ENCODE measurements around the gene TRAF3IP3.

The TRAF3IP3 gene

DNA sequence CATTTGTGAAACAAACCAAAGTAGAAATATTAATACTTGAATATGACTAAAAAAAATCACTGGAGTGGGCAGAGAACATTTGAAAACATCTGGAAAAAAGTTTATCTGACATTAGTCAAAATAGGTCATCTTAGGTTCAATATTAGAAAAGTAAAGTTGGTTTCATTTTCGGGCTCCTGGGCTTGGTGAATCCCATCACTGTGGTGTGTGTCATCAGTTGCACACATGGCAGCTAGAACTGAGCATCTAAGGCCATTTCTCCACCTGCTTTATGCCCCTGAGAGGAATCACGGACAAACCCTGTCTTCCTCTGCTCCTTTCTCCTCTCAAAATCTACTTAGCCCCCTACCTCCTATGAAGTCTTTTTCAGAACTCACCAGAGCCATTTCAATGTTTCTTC lies 45.8 kb upstream of the TRAF3IP3 start:
- no CpG with 5 or more reads among the region's 2 CpGs for WGBS (ENCODE audit: extremely low coverage, insufficient coverage, insufficient read length)
- H2BK5ac ChIP-seq (ENCODE audit: low read depth, low read length, poor library complexity) = no peak overlapping the region
- H3K36me3 ChIP-seq (ENCODE audit: control insufficient read depth in 1 of 2, insufficient read depth in 2 of 2, low read length in 2 of 2) = no peaks in the 10 kb centered on the region
- no peak overlapping the region for H3K27ac ChIP-seq (ENCODE audit: low read depth, low read length)
- no peak overlapping the region for H4K91ac ChIP-seq (ENCODE audit: low read depth, low read length)
- no peak overlapping the region for H2AK5ac ChIP-seq (ENCODE audit: low read length)
- no peak overlapping the region for H3K9ac ChIP-seq (ENCODE audit: low read length)
- H3K23ac ChIP-seq (ENCODE audit: low read length) = no peak overlapping the region
- H3K4ac ChIP-seq (ENCODE audit: low read depth, low read length) = no peak overlapping the region
- no peaks in the 10 kb centered on the region for H3K79me1 ChIP-seq (ENCODE audit: low read length)
- H2BK120ac ChIP-seq (ENCODE audit: insufficient read depth, low read length, poor library complexity) = no peak overlapping the region
- H3K4me3 ChIP-seq (ENCODE audit: low read depth, low read length) = no peak overlapping the region
- no peak overlapping the region for H3K18ac ChIP-seq (ENCODE audit: low read length)
- DNase-seq = no peak
- no peak overlapping the region for H4K8ac ChIP-seq (ENCODE audit: low read depth, low read length)
- no peak overlapping the region for H2AFZ ChIP-seq (ENCODE audit: insufficient read depth, low read length, poor library complexity)
- no peaks in the 10 kb centered on the region for H3K9me3 ChIP-seq (ENCODE audit: insufficient read depth, low read depth, low read length)
- no peak overlapping the region for H3K14ac ChIP-seq (ENCODE audit: low read length)
- no peaks in the 10 kb centered on the region for H3K79me2 ChIP-seq (ENCODE audit: control insufficient read depth, insufficient read depth, low read length, poor library complexity)
- no peaks in the 10 kb centered on the region for H3K27me3 ChIP-seq (ENCODE audit: insufficient read depth, low read length)
- no peak overlapping the region for H2BK12ac ChIP-seq (ENCODE audit: low read length)
- H4K12ac ChIP-seq (ENCODE audit: low read depth, low read length) = no peak overlapping the region
- H3K4me1 ChIP-seq (ENCODE audit: control insufficient read depth in 1 of 2, insufficient read depth in 2 of 2, low read length in 2 of 2) = peaks cover 4 to 7% of the 10 kb centered on the region in 2 experiments
- H3K4me2 ChIP-seq (ENCODE audit: low read length) = no peak overlapping the region

GRCh38 chr1:209710847-209711246 lies 45.0 kb upstream of the TRAF3IP3 start:
- H3K79me2 ChIP-seq (ENCODE audit: control insufficient read depth, insufficient read depth, low read length, poor library complexity) = no peaks in the 10 kb centered on the region
- H2AK5ac ChIP-seq (ENCODE audit: low read length) = no peak overlapping the region
- H3K79me1 ChIP-seq (ENCODE audit: low read length) = no peaks in the 10 kb centered on the region
- H3K4me1 ChIP-seq (ENCODE audit: control insufficient read depth in 1 of 2, insufficient read depth in 2 of 2, low read length in 2 of 2) = peaks cover 4 to 7% of the 10 kb centered on the region in 2 experiments
- H3K4ac ChIP-seq (ENCODE audit: low read depth, low read length) = no peak overlapping the region
- no peak overlapping the region for H3K9ac ChIP-seq (ENCODE audit: low read length)
- no peak overlapping the region for H3K14ac ChIP-seq (ENCODE audit: low read length)
- H3K23ac ChIP-seq (ENCODE audit: low read length) = no peak overlapping the region
- H3K36me3 ChIP-seq (ENCODE audit: control insufficient read depth in 1 of 2, insufficient read depth in 2 of 2, low read length in 2 of 2) = no peaks in the 10 kb centered on the region
- WGBS (ENCODE audit: extremely low coverage, insufficient coverage, insufficient read length) = no CpG with 5 or more reads among the region's 3 CpGs
- H4K12ac ChIP-seq (ENCODE audit: low read depth, low read length) = no peak overlapping the region
- H3K9me3 ChIP-seq (ENCODE audit: insufficient read depth, low read depth, low read length) = no peaks in the 10 kb centered on the region
- DNase-seq = peak; percentile 4 to 39
- no peak overlapping the region for H2BK120ac ChIP-seq (ENCODE audit: insufficient read depth, low read length, poor library complexity)
- no peaks in the 10 kb centered on the region for H3K27me3 ChIP-seq (ENCODE audit: insufficient read depth, low read length)
- H2AFZ ChIP-seq (ENCODE audit: insufficient read depth, low read length, poor library complexity) = no peak overlapping the region
- no peak overlapping the region for H4K91ac ChIP-seq (ENCODE audit: low read depth, low read length)
- H3K27ac ChIP-seq (ENCODE audit: low read depth, low read length) = no peak overlapping the region
- H2BK5ac ChIP-seq (ENCODE audit: low read depth, low read length, poor library complexity) = no peak overlapping the region
- no peak overlapping the region for H3K4me3 ChIP-seq (ENCODE audit: low read depth, low read length)
- no peak overlapping the region for H3K4me2 ChIP-seq (ENCODE audit: low read length)
- no peak overlapping the region for H2BK12ac ChIP-seq (ENCODE audit: low read length)
- no peak overlapping the region for H4K8ac ChIP-seq (ENCODE audit: low read depth, low read length)
- no peak overlapping the region for H3K18ac ChIP-seq (ENCODE audit: low read length)

DNA sequence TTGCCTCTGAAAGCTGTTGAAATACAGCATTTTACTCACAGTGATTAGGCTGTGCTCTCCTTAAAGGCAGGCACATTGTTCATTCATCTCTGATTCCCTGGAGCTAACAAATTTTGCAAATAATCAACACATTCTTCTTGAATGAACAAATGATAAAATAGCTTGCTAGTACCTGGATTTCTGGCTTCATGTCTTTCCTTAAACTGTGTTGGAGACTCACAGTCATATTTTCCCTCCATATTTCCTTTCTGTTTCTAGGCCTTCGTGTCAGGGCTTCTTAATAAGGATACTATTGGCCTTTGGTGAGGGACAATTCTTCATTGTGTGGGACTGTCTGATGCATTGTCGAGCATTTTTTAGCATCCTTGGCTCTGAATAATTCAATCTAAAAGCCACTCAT lies 41.5 kb upstream of the TRAF3IP3 start:
- WGBS (ENCODE audit: extremely low coverage, insufficient coverage, insufficient read length) = no CpG with 5 or more reads among the region's 2 CpGs
- H3K79me2 ChIP-seq (ENCODE audit: control insufficient read depth, insufficient read depth, low read length, poor library complexity) = no peaks in the 10 kb centered on the region
- DNase-seq = no peak
- no peaks in the 10 kb centered on the region for H3K79me1 ChIP-seq (ENCODE audit: low read length)
- H3K4ac ChIP-seq (ENCODE audit: low read depth, low read length) = no peak overlapping the region
- H4K8ac ChIP-seq (ENCODE audit: low read depth, low read length) = no peak overlapping the region
- H3K4me1 ChIP-seq (ENCODE audit: control insufficient read depth in 1 of 2, insufficient read depth in 2 of 2, low read length in 2 of 2) = peaks cover 4 to 7% of the 10 kb centered on the region in 2 experiments
- no peak overlapping the region for H3K14ac ChIP-seq (ENCODE audit: low read length)
- no peak overlapping the region for H2AFZ ChIP-seq (ENCODE audit: insufficient read depth, low read length, poor library complexity)
- no peak overlapping the region for H3K4me3 ChIP-seq (ENCODE audit: low read depth, low read length)
- peak overlapping the region; percentile 49 for H4K91ac ChIP-seq (ENCODE audit: low read depth, low read length)
- H3K27me3 ChIP-seq (ENCODE audit: insufficient read depth, low read length) = no peaks in the 10 kb centered on the region
- no peak overlapping the region for H3K4me2 ChIP-seq (ENCODE audit: low read length)
- no peak overlapping the region for H2BK5ac ChIP-seq (ENCODE audit: low read depth, low read length, poor library complexity)
- no peaks in the 10 kb centered on the region for H3K36me3 ChIP-seq (ENCODE audit: control insufficient read depth in 1 of 2, insufficient read depth in 2 of 2, low read length in 2 of 2)
- no peak overlapping the region for H3K23ac ChIP-seq (ENCODE audit: low read length)
- no peak overlapping the region for H3K9ac ChIP-seq (ENCODE audit: low read length)
- no peak overlapping the region for H2BK120ac ChIP-seq (ENCODE audit: insufficient read depth, low read length, poor library complexity)
- H4K12ac ChIP-seq (ENCODE audit: low read depth, low read length) = no peak overlapping the region
- no peak overlapping the region for H3K18ac ChIP-seq (ENCODE audit: low read length)
- no peak overlapping the region for H2AK5ac ChIP-seq (ENCODE audit: low read length)
- H3K27ac ChIP-seq (ENCODE audit: low read depth, low read length) = no peak overlapping the region
- H2BK12ac ChIP-seq (ENCODE audit: low read length) = peak overlapping the region; percentile 1
- no peaks in the 10 kb centered on the region for H3K9me3 ChIP-seq (ENCODE audit: insufficient read depth, low read depth, low read length)

DNA sequence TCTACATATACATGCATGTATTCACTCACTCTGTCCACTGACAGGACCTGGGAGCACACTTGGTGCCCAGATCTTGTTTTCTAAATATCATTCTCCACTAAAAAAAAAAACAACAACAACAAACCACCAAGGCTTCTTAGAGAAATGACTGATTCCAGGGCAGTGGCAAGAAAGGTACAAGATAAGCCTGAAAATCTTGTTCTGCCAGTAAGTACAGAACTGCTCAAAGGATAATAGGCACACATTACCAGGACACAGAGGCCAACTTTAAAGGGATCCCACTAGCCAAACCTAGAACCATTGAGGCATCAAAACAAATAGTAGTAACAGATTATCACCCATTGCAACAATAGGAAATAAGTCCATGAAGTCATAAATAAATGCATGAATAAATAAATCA lies 40.5 kb upstream of the TRAF3IP3 start:
- peak in 1 of 2 donors; percentile 64 for DNase-seq
- Histone ChIP-seq H3K36me3 (ENCODE audit: control insufficient read depth in 1 of 2, insufficient read depth in 2 of 2, low read length in 2 of 2) (no peaks in the 10 kb centered on the region), H4K91ac (ENCODE audit: low read depth, low read length) (no peak overlapping the region), H3K9me3 (ENCODE audit: insufficient read depth, low read depth, low read length) (no peaks in the 10 kb centered on the region), H3K23ac (ENCODE audit: low read length) (no peak overlapping the region), H2BK12ac (ENCODE audit: low read length) (no peak overlapping the region), H3K4me3 (ENCODE audit: low read depth, low read length) (no peak overlapping the region), H3K9ac (ENCODE audit: low read length) (no peak overlapping the region), H3K4me1 (ENCODE audit: control insufficient read depth in 1 of 2, insufficient read depth in 2 of 2, low read length in 2 of 2) (peaks cover 4 to 7% of the 10 kb centered on the region in 2 experiments), H3K18ac (ENCODE audit: low read length) (no peak overlapping the region), H2AK5ac (ENCODE audit: low read length) (no peak overlapping the region), H4K8ac (ENCODE audit: low read depth, low read length) (no peak overlapping the region), H3K79me1 (ENCODE audit: low read length) (no peaks in the 10 kb centered on the region), H3K27ac (ENCODE audit: low read depth, low read length) (no peak overlapping the region), H2BK5ac (ENCODE audit: low read depth, low read length, poor library complexity) (no peak overlapping the region), H3K27me3 (ENCODE audit: insufficient read depth, low read length) (no peaks in the 10 kb centered on the region), H4K12ac (ENCODE audit: low read depth, low read length) (no peak overlapping the region), H3K14ac (ENCODE audit: low read length) (no peak overlapping the region), H2AFZ (ENCODE audit: insufficient read depth, low read length, poor library complexity) (no peak overlapping the region), H3K4ac (ENCODE audit: low read depth, low read length) (no peak overlapping the region), H2BK120ac (ENCODE audit: insufficient read depth, low read length, poor library complexity) (no peak overlapping the region), H3K4me2 (ENCODE audit: low read length) (no peak overlapping the region), H3K79me2 (ENCODE audit: control insufficient read depth, insufficient read depth, low read length, poor library complexity) (no peaks in the 10 kb centered on the region)
